ENCODE results near the gene GFRA3. TPM values are rescaled to one million over a fixed set of nuclear protein-coding genes. Genes with fewer than 3 reads are reported as not detected.
A peak's percentile ranks its signal among the peaks of the same experiment; 100 is the strongest.

Gene GFRA3
- total RNA-seq, 2 donors from 2014 or later, result 0.22 TPM; not detected in 1

DNA sequence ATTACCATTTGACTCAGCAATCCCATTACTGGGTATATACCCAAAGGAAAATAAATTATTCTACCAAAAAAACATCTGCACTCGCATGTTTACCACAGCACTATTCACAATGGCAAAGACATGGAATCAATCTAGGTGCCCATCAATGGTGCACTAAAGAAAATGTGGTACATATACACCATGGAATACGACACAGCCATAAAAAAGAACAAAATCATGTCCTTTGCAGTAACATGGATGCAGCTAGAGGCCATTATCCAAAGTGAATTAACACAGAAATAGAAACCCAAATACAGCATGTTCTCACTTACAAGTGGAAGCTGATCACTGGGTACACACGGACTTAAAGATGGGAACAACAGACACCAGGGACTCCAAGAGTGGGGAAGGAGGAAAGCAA is 63.4 kb downstream of the GFRA3 start:
- Mint-ChIP-seq H3K9me3 (no peaks in the 10 kb centered on the region), H3K36me3 (peaks cover 5% of the 10 kb centered on the region), H3K27me3 (no peaks in the 10 kb centered on the region), H3K27ac (peak overlapping the region in 1 of 2 donors; percentile 53), H3K4me1 (ENCODE audit: low read depth in 2 of 2) (peaks cover 19% of the 10 kb centered on the region in 2 donors), H3K4me3 (peak overlapping the region; percentile 17)
- no peak for DNase-seq (ENCODE audit: low spot score)
- no peak for ATAC-seq

Other genes with a start within 250 kb of the GFRA3 start
- 10 to 100 TPM; 43.1 to 50.4 TPM for gene FAM13B, start 241.5 kb downstream of the GFRA3 start, total RNA-seq
- gene WNT8A, start 190.6 kb downstream of the GFRA3 start, total RNA-seq, result not detected
- not detected for gene NME5, start 135.2 kb downstream of the GFRA3 start, total RNA-seq
- gene BRD8, start 96.0 kb downstream of the GFRA3 start, total RNA-seq, result 10 to 100 TPM; 45.9 to 84.6 TPM
- 10 to 100 TPM; 23.5 to 43.0 TPM for gene KIF20A, start 95.5 kb downstream of the GFRA3 start, total RNA-seq
- 10 to 100 TPM; 38.5 to 41.3 TPM for gene CDC23, start 61.3 kb downstream of the GFRA3 start, total RNA-seq
- 10 to 100 TPM in 1 of 2 donors, 1 to 10 TPM in 1; 5.5 to 14.0 TPM for gene CDC25C, start 57.2 kb upstream of the GFRA3 start, total RNA-seq
- gene FAM53C, start 63.6 kb upstream of the GFRA3 start, total RNA-seq, result 10 to 100 TPM; 28.8 to 30.6 TPM
- gene KDM3B, start 78.1 kb upstream of the GFRA3 start, total RNA-seq, result 10 to 100 TPM; 58.6 to 61.7 TPM
- gene REEP2, start 164.4 kb upstream of the GFRA3 start, total RNA-seq, result under 1 TPM in 1 of 2 donors, not detected in 1; 0.75 TPM
- 10 to 100 TPM in 1 of 2 donors, 1 to 10 TPM in 1; 8.5 to 11.2 TPM for gene EGR1, start 190.9 kb upstream of the GFRA3 start, total RNA-seq

All from natural killer cell treated with Interleukin-12 subunit alpha and Interleukin-12 subunit beta and Interleukin-15 and Interleukin-18, amount 100 ng/mL, for 72 hours (primary cell).